ENCODE measurements around the gene SCFD1. TPM values are rescaled to one million over a fixed set of nuclear protein-coding genes. Genes with fewer than 3 reads are reported as not detected.

SCFD1 gene
- total RNA-seq, 1 donor from 2014 or later: 41.7 TPM

DNA sequence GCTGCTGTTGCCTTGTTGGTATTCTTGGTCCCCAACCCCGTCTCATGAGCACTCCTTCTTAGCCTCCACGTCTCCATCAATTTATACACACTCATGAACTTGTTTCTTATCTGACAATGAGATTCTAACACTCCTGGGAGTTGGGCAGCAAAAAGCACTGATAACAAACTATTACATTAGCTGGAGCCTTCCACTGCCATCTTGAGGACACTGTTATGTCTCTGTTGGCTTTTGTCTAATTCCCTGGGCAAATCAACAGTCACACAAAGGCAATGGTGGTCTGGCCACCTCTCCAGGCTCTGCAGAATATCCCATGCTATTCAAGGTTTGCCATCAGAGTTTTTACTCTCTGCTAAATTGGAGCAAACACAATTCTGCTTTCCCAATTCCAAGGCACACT, 134.5 kb downstream of the SCFD1 start:
- H3K27me3 ChIP-seq (ENCODE audit: control insufficient read depth, insufficient read depth, low read length): no peaks in the 10 kb centered on the region
- TF ChIP-seq, protein P1, sequence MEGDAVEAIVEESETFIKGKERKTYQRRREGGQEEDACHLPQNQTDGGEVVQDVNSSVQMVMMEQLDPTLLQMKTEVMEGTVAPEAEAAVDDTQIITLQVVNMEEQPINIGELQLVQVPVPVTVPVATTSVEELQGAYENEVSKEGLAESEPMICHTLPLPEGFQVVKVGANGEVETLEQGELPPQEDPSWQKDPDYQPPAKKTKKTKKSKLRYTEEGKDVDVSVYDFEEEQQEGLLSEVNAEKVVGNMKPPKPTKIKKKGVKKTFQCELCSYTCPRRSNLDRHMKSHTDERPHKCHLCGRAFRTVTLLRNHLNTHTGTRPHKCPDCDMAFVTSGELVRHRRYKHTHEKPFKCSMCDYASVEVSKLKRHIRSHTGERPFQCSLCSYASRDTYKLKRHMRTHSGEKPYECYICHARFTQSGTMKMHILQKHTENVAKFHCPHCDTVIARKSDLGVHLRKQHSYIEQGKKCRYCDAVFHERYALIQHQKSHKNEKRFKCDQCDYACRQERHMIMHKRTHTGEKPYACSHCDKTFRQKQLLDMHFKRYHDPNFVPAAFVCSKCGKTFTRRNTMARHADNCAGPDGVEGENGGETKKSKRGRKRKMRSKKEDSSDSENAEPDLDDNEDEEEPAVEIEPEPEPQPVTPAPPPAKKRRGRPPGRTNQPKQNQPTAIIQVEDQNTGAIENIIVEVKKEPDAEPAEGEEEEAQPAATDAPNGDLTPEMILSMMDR (IDR thresholded peaks at IDR 0.05; ENCODE audit: insufficient read depth, low read length, poor library complexity, severe bottlenecking): no peak
- no peak overlapping the region for H3K4me3 ChIP-seq (ENCODE audit: low read depth, low read length)
- no peak for DNase-seq (ENCODE audit: low read depth)
- no peaks in the 10 kb centered on the region for H3K36me3 ChIP-seq (ENCODE audit: control insufficient read depth, insufficient read depth, low read length)

GRCh38 chr14:30757082-30757481, 135.0 kb downstream of the SCFD1 start:
- TF ChIP-seq, protein P1 (IDR thresholded peaks at IDR 0.05; ENCODE audit: insufficient read depth, low read length, poor library complexity, severe bottlenecking): no peak
- H3K27me3 ChIP-seq (ENCODE audit: control insufficient read depth, insufficient read depth, low read length): no peaks in the 10 kb centered on the region
- DNase-seq (ENCODE audit: low read depth): no peak
- no peaks in the 10 kb centered on the region for H3K36me3 ChIP-seq (ENCODE audit: control insufficient read depth, insufficient read depth, low read length)
- H3K4me3 ChIP-seq (ENCODE audit: low read depth, low read length): no peak overlapping the region

GRCh38 chr14:30759172-30760125, 137.3 kb downstream of the SCFD1 start:
- TF ChIP-seq, protein P1 (IDR thresholded peaks at IDR 0.05; ENCODE audit: insufficient read depth, low read length, poor library complexity, severe bottlenecking): no peak
- no peak overlapping the region for H3K4me3 ChIP-seq (ENCODE audit: low read depth, low read length)
- no peaks in the 10 kb centered on the region for H3K27me3 ChIP-seq (ENCODE audit: control insufficient read depth, insufficient read depth, low read length)
- DNase-seq (ENCODE audit: low read depth): no peak
- H3K36me3 ChIP-seq (ENCODE audit: control insufficient read depth, insufficient read depth, low read length): no peaks in the 10 kb centered on the region

- Histone ChIP-seq H3K4me3 (ENCODE audit: low read depth, low read length) (no peak overlapping the region), H3K27me3 (ENCODE audit: control insufficient read depth, insufficient read depth, low read length) (no peaks in the 10 kb centered on the region), H3K36me3 (ENCODE audit: control insufficient read depth, insufficient read depth, low read length) (no peaks in the 10 kb centered on the region)
- TF ChIP-seq, protein P1 (IDR thresholded peaks at IDR 0.05; ENCODE audit: insufficient read depth, low read length, poor library complexity, severe bottlenecking): no peak
- no peak for DNase-seq (ENCODE audit: low read depth)
Measured at GRCh38 chr14:30763891-30764290, 141.8 kb downstream of the SCFD1 start.

GRCh38 chr14:30767624-30768023, 145.5 kb downstream of the SCFD1 start:
- TF ChIP-seq, protein P1 (IDR thresholded peaks at IDR 0.05; ENCODE audit: insufficient read depth, low read length, poor library complexity, severe bottlenecking): no peak
- peaks cover 3% of the 10 kb centered on the region for H3K27me3 ChIP-seq (ENCODE audit: control insufficient read depth, insufficient read depth, low read length)

More at GRCh38 chr14:30767624-30768023, 145.5 kb downstream of the SCFD1 start:
- Histone ChIP-seq H3K4me3 (ENCODE audit: low read depth, low read length) (no peak overlapping the region), H3K36me3 (ENCODE audit: control insufficient read depth, insufficient read depth, low read length) (no peaks in the 10 kb centered on the region)
- DNase-seq (ENCODE audit: low read depth): no peak
